ENCODE measurements around the gene SPINT3. TPM values are rescaled to one million over a fixed set of nuclear protein-coding genes. Genes with fewer than 3 reads are reported as not detected.

The SPINT3 gene
- total RNA-seq, 4 donors from 2014 or later, result not detected

DNA sequence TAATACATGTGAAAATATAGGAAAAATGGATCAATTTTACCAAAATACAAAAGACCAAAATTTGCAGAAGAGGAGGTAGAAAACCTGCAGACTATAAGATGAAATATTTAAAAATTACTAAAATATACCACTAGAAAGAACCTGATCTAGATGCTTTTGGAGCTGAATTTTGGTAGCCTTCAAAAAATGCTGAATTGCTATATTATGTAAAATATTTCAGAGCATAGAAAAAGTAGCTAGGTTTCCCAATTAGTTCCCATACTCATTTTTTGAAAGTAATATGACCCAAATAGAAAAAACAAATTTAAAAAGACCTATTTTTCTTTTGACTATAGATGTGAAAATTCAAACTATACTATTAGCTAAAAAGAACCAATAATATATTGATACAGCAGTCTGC, 35.3 kb upstream of the SPINT3 start:
- no peak overlapping the region for H3K4me3 ChIP-seq
- H3K9me3 ChIP-seq, result peaks cover 0 to 5% (median 0%) of the 10 kb centered on the region in 3 donors
- TF ChIP-seq, protein P1, sequence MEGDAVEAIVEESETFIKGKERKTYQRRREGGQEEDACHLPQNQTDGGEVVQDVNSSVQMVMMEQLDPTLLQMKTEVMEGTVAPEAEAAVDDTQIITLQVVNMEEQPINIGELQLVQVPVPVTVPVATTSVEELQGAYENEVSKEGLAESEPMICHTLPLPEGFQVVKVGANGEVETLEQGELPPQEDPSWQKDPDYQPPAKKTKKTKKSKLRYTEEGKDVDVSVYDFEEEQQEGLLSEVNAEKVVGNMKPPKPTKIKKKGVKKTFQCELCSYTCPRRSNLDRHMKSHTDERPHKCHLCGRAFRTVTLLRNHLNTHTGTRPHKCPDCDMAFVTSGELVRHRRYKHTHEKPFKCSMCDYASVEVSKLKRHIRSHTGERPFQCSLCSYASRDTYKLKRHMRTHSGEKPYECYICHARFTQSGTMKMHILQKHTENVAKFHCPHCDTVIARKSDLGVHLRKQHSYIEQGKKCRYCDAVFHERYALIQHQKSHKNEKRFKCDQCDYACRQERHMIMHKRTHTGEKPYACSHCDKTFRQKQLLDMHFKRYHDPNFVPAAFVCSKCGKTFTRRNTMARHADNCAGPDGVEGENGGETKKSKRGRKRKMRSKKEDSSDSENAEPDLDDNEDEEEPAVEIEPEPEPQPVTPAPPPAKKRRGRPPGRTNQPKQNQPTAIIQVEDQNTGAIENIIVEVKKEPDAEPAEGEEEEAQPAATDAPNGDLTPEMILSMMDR (IDR thresholded peaks at IDR 0.05), result no peak
- TF ChIP-seq POLR2AphosphoS5 (IDR thresholded peaks at IDR 0.05), result no peak
- no peak for TF ChIP-seq EP300 (IDR thresholded peaks at IDR 0.05)
- TF ChIP-seq POLR2A (IDR thresholded peaks at IDR 0.05), result no peak
- no peaks in the 10 kb centered on the region for H3K36me3 ChIP-seq
- no peak for ATAC-seq
- H3K27me3 ChIP-seq, result no peaks in the 10 kb centered on the region
- no peak overlapping the region for H3K27ac ChIP-seq
- no peaks in the 10 kb centered on the region for H3K4me1 ChIP-seq

DNA sequence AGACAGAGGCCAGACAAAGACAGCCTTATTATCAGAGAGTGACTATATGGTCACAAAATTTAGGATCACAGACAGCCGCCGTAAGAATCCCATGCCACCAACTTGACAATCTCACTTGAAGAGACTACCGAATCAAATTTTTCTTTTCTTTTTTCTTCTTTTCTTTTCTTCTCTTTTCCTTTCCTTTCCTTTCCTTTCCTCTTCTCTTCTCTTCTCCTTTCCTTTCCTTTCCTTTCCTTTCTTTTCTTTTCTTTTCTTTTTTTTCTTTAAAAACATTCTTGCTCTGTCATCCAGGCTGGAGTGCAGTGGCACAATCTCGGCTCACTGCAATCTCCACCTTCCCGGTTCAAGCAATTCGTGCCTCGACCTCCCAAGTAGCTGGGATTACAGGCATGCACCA, 33.0 kb upstream of the SPINT3 start:
- Histone ChIP-seq H3K27ac (no peak overlapping the region), H3K36me3 (no peaks in the 10 kb centered on the region), H3K9me3 (peaks cover 0 to 5% (median 0%) of the 10 kb centered on the region in 3 donors), H3K27me3 (no peaks in the 10 kb centered on the region), H3K4me1 (no peaks in the 10 kb centered on the region), H3K4me3 (no peak overlapping the region)
- WGBS, 2 donors (ENCODE audit: low coverage in 1 of 2), result 78 to 82% methylated on average over 3 of the region's 7 CpGs
- no peak for ATAC-seq
- TF ChIP-seq, protein P1 (IDR thresholded peaks at IDR 0.05), result no peak
- no peak for TF ChIP-seq POLR2AphosphoS5 (IDR thresholded peaks at IDR 0.05)
- no peak for TF ChIP-seq POLR2A (IDR thresholded peaks at IDR 0.05)
- no peak for TF ChIP-seq EP300 (IDR thresholded peaks at IDR 0.05)

DNA sequence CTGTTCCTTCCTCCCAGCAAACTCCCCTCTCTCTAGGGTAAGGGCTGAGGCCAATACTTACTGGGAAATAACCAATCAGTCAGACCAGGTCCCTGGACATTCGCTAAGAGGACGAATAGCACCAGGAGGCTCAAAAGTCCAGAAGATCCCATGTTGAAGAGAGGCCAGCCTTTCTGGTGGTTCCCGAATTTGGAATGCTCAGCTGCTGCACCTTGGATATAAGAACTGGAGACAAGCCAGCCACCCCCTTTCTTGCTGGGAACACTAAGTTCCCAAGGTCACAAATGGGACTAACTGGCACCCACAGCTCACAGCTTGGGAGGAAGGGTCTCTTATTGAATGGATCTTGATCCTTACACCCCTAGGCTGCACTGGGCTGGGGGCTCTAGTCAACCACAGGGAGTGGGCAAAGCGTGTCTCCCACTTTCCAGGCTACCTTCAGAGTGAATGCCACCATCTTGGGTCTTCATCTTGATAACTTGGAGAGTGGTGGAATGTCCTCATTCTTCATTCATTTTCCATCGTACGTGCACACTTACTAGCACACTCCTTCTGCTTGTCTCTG, 31.9 kb upstream of the SPINT3 start, which contains the start of gene EPPIN:
Gene EPPIN, minus strand, starts transcription at position 196 of the 565 bp plus-strand sequence. Its CDS starts 44 bp downstream, at position 152.
- Histone ChIP-seq H3K27ac (no peak within 1 kb of the TSS), H3K27me3 (no peaks in the 10 kb centered on the region), H3K4me3 (no peak within 1 kb of the TSS), H3K4me1 (no peaks in the 10 kb centered on the region), H3K9me3 (peaks cover 0 to 5% (median 0%) of the 10 kb centered on the region in 3 donors), H3K36me3 (no peaks in the 10 kb centered on the region)
- ATAC-seq, result no peak
- TF ChIP-seq, protein P1 (IDR thresholded peaks at IDR 0.05), result no peak
- TF ChIP-seq POLR2AphosphoS5 (IDR thresholded peaks at IDR 0.05) (no peak), POLR2A (IDR thresholded peaks at IDR 0.05) (no peak), EP300 (IDR thresholded peaks at IDR 0.05) (no peak)
- WGBS, 2 donors (ENCODE audit: low coverage in 1 of 2), result 64 to 77% methylated on average over 3 to 5 of the region's 6 CpGs

DNA sequence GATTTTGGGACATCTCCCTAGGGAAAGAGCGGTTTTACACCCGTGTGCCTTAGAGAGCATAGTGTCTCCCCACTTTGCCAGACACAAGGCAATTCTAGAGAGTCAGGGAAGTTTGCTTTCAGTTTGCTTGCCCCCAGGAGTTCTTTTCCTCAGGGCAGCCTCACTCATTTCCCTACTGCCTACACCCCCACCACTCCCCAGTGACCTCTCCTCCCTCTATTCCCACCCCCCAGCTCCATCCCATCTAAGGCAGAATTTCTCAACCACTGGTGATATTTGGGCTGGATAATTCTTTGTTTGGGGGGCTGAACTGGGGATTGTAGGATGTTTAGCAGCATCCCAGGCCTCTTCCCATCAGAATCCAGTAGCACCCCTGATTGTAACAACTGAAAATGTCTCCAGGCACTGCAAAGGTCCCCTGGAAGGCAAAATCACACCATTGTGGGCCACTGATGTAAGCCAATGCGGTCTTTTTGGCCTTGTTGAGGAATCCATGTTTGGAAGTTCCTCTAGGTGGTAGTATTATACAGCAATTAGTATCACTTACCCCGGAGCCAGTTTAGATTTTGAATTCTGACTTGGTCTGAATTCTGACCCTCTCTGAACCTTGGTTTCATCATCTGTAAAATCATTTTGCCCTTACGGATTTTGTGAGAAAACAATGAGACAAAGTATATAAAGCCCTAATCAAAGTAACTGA, 30.5 kb upstream of the SPINT3 start:
- WGBS, 2 donors (ENCODE audit: low coverage in 1 of 2), result 7 to 12% methylated on average over 3 to 5 of the region's 5 CpGs
- Histone ChIP-seq H3K4me1 (no peaks in the 10 kb centered on the region), H3K4me3 (no peak overlapping the region), H3K36me3 (no peaks in the 10 kb centered on the region), H3K9me3 (no peaks in the 10 kb centered on the region), H3K27me3 (peaks cover 3% of the 10 kb centered on the region), H3K27ac (no peak overlapping the region)
- peak; percentile 39 for ATAC-seq
- TF ChIP-seq POLR2A (IDR thresholded peaks at IDR 0.05) (no peak), EP300 (IDR thresholded peaks at IDR 0.05) (no peak), POLR2AphosphoS5 (IDR thresholded peaks at IDR 0.05) (no peak)
- TF ChIP-seq, protein P1 (IDR thresholded peaks at IDR 0.05), result peak in 2 of 4 experiments; percentile 27 to 36

DNA sequence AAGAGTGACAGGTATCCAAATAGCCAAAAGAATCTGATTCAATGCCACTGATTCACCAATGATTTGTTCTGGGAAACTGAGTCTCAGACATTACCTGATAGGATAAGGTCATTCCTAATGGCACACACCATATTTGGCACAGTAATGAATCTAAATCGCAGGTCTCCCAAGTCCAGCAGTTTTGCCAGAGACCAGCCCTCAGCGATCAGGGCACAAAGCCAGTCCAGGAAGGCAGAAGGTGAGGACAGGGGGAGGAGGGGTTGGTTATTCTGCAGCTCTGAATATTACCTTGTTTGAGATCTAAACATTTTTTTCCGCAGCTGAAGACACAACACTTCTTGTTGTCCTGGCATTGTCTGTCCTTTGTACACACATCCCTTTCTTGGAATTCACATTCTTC, 29.9 kb upstream of the SPINT3 start:
- peaks cover 8% of the 10 kb centered on the region for H3K27me3 ChIP-seq
- no peaks in the 10 kb centered on the region for H3K36me3 ChIP-seq
- H3K4me3 ChIP-seq, result no peak overlapping the region
- 60 to 85% methylated on average over 1 to 3 of the region's 3 CpGs for WGBS, 2 donors (ENCODE audit: low coverage in 1 of 2)
- no peak for TF ChIP-seq POLR2AphosphoS5 (IDR thresholded peaks at IDR 0.05)
- H3K9me3 ChIP-seq, result no peaks in the 10 kb centered on the region
- H3K4me1 ChIP-seq, result no peaks in the 10 kb centered on the region
- no peak for ATAC-seq
- no peak overlapping the region for H3K27ac ChIP-seq
